Breast epithelium (tissue), 3 donors: ENCODE results near the gene MT1B.

ENCODE experiments used
- POLR2A ChIP-seq: fragments of 450-650 bp; IDR thresholded peaks from one replicate; pipeline ENCODE4 v1.6.1; 2016; ENCODE audit warnings: antibody characterized with exemption, mild to moderate bottlenecking, moderate library complexity
- TF ChIP-seq, protein P1 (sequence below), 3 donors: fragments of 450-650 bp; IDR thresholded peaks; one replicate each; pipeline ENCODE4 v1.5.1; 2016 to 2017; ENCODE audit warnings: antibody characterized with exemption in 3 of 3, mild to moderate bottlenecking in 3 of 3, moderate library complexity in 3 of 3

DNA sequence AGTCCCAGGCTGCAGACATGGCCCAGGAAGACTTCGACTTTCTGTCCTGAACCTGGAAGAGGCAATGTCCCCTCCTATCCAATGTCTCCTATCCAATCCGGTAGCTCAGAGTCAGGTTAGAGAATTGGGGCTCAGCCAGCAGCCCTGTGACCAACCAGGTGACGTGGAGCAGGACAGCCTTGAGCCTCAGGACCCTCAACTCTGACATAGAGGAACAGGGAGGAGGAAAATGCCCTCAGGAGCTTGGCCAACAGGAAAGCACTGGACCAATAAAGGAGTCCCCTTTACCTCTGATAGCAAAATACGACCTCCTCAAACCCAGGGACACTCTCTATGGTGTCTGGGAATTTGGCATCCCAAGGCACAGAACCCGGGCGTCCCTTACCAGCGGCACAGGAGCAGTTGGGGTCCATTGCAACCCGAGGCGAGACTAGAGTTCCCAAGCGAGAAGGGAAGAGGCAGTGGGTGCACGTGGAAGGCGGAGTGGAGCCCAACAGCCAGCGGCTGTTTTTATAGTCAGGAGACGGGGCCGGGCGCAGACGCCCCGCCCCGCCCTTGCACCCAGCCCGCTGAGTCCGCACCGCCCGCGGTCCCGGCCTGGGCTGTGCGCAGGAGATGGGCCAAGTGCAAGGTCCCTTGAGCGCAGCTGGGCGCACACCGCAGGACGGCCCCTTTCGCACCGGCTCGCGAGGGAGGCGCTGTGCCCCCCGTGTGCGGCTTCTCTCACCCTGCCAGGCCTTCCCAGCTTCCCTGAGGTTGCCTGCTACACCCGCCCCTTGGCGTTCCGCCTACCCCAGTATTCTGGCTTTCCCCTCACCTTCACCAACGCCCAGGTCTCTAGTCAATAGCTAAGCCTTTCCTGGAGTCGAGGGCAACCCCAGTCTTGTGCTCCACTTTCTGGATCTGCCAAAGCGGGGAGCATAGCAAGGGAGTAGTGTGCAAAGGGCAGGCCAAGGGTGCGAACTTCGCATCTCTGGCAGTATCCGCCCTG is 16.2 kb downstream of the MT1B start, which contains the start of gene MT1G:
- TF ChIP-seq POLR2A, result no peak
- TF ChIP-seq, protein P1, sequence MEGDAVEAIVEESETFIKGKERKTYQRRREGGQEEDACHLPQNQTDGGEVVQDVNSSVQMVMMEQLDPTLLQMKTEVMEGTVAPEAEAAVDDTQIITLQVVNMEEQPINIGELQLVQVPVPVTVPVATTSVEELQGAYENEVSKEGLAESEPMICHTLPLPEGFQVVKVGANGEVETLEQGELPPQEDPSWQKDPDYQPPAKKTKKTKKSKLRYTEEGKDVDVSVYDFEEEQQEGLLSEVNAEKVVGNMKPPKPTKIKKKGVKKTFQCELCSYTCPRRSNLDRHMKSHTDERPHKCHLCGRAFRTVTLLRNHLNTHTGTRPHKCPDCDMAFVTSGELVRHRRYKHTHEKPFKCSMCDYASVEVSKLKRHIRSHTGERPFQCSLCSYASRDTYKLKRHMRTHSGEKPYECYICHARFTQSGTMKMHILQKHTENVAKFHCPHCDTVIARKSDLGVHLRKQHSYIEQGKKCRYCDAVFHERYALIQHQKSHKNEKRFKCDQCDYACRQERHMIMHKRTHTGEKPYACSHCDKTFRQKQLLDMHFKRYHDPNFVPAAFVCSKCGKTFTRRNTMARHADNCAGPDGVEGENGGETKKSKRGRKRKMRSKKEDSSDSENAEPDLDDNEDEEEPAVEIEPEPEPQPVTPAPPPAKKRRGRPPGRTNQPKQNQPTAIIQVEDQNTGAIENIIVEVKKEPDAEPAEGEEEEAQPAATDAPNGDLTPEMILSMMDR (IDR thresholded peaks at IDR 0.05), result no peak
